T-cell (primary cell): Measurements from ENCODE around the gene ELK3. TPM values are rescaled to one million over a fixed set of nuclear protein-coding genes. Genes with fewer than 3 reads are reported as not detected.

ENCODE experiments used
- ATAC-seq, 4 experiments: fragments of 200-7000 bp in 3 of 4; fragments of 150-1000 bp in 1 of 4; cut with Tn5 transposase; replicated peaks in 1 of 4; 1 replicate in 3 of 4; 2 replicates in 1 of 4; pipeline ENCODE4 v1.10.0; 2021; ENCODE audit warnings: moderate library complexity in 3 of 4, mild to moderate bottlenecking in 2 of 4, moderate number of reproducible peaks in 1 of 4
- CTCF ChIA-PET, 2 donors: fragments of 300-600 bp; sonication (Branson Sonifier 250); formaldehyde crosslinking; loops; one replicate each; lab custom pipeline; 2022; ENCODE audit warnings: antibody characterized with exemption in 2 of 2; lab: Charles Lee
- POLR2A ChIA-PET, 2 donors: fragments of 300-600 bp; sonication (Branson Sonifier 250); formaldehyde crosslinking; loops; one replicate each; lab custom pipeline; 2022; ENCODE audit warnings: antibody characterized with exemption in 2 of 2; lab: Charles Lee
- DNase-seq, 35 experiments: peaks; one replicate each; pipeline versions ENCODE4 v3.0.0 to v3.0.0-alpha.2; 2013 to 2023
- H3K27ac ChIP-seq: one replicate; pipeline ENCODE4 v1.5.1; 2013; ENCODE audit warnings: low read length
- H3K27me3 ChIP-seq, 2 experiments: replicated peaks in 1 of 2; 1 replicate in 1 of 2; 2 replicates in 1 of 2; pipeline versions ENCODE4 v1.6.1 to v1.7.0; 2013; ENCODE audit warnings: low read length in 1 of 2, mixed read lengths in 1 of 2; ENCODE audit not compliant: control insufficient read depth in 2 of 2, insufficient read depth in 2 of 2; ENCODE audit errors: extremely low read depth in 1 of 2
- H3K36me3 ChIP-seq, 2 donors: 1 replicate in 1 of 2; 2 replicates in 1 of 2; pipeline versions ENCODE4 v1.6.1 to v1.7.0; 2013; ENCODE audit warnings: low read length in 1 of 2; ENCODE audit not compliant: control insufficient read depth in 2 of 2, insufficient read depth in 1 of 2; ENCODE audit errors: extremely low read depth in 1 of 2
- H3K4me1 ChIP-seq, 2 experiments: 1 replicate in 1 of 2; 2 replicates in 1 of 2; pipeline versions ENCODE4 v1.6.1 to v1.7.0; 2013; ENCODE audit warnings: low read length in 2 of 2, mixed read lengths in 1 of 2; ENCODE audit not compliant: insufficient read depth in 2 of 2, control insufficient read depth in 1 of 2; ENCODE audit errors: extremely low read depth in 1 of 2
- H3K4me3 ChIP-seq, 2 donors: 1 replicate in 1 of 2; 2 replicates in 1 of 2; pipeline versions ENCODE4 v1.5.1 to v1.7.0; 2013; ENCODE audit warnings: mild to moderate bottlenecking in 2 of 2, low read length in 1 of 2, moderate library complexity in 1 of 2; ENCODE audit not compliant: control insufficient read depth in 1 of 2; ENCODE audit errors: extremely low read depth in 1 of 2
- H3K9me3 ChIP-seq: 2 replicates; pipeline ENCODE4 v1.7.0; 2013
- H3K27ac Mint-ChIP-seq, 2 donors: one replicate each; pipeline ENCODE4 v1.8.0; 2020 to 2021; ENCODE audit warnings: mild to moderate bottlenecking in 2 of 2, mixed read lengths in 2 of 2
- H3K27me3 Mint-ChIP-seq, 2 donors: one replicate each; pipeline ENCODE4 v1.8.0; 2021 to 2022; ENCODE audit warnings: mixed read lengths in 2 of 2
- H3K36me3 Mint-ChIP-seq: one replicate; pipeline ENCODE4 v1.8.0; 2021; ENCODE audit warnings: mixed read lengths
- H3K4me1 Mint-ChIP-seq, 3 donors: one replicate each; pipeline ENCODE4 v1.8.0; 2020 to 2022; ENCODE audit warnings: mixed read lengths in 3 of 3, mild to moderate bottlenecking in 1 of 3
- H3K4me3 Mint-ChIP-seq, 3 donors: one replicate each; pipeline ENCODE4 v1.8.0; 2020 to 2022; ENCODE audit warnings: mild to moderate bottlenecking in 3 of 3, mixed read lengths in 3 of 3, moderate library complexity in 3 of 3
- H3K9me3 Mint-ChIP-seq, 3 donors: one replicate each; pipeline ENCODE4 v1.8.0; 2020 to 2022; ENCODE audit warnings: mixed read lengths in 3 of 3
- WGBS: methylation state at CpG from one replicate; pipeline ENCODE4 v1.1.5; 2013; ENCODE audit warnings: missing lambda C conversion rate; ENCODE audit not compliant: insufficient coverage; 5-methylcytosine and 5-hydroxymethylcytosine counted together
- total RNA-seq, 35 experiments: library from RNA in 6 of 35; stranded (reverse) in 6 of 35; fragments of 120-200 nt in 1 of 35; gene quantifications; one replicate each; pipeline versions ENCODE4 v1.2.1 to v1.2.4 and lab custom pipeline; 2013 to 2026

The ELK3 gene
- total RNA-seq, 5 donors from 2014 or later (not counting 1 experiment from before 2014, with no cell fraction given), result 33.8 to 62.7 (median 55.5) TPM

DNA sequence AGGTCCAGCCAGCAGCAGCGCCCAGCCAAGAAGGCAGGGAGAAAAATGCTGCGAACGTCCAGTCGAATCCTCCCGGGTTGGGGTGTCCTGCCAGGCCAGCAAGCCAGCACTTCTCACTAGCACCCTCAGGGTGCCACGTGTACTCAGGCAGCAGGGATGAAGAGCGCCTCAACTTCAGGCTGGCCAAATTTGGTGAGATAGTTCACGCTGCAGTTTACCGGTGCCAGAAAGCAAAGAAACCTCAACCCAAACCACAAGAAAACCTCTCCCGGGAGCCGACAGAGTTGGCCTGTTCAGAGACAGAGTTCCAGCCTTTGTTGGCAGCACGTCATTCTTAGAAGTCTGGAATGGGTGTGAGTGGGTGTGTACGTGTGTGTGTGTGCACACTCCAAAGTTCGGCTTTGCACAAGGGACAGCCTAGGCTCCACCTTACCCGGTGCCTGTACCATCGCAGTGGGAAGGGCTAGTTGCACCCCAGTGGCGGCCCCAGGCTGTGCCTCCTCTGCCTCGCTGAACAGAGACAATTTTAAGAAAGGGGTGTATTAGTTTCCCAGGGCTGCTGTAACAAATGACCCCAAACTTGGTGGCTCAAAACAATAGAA, 42.1 kb downstream of the ELK3 start:
- Histone ChIP-seq H3K4me1 (peaks cover 30 to 64% of the 10 kb centered on the region in 2 experiments), H3K36me3 (peaks cover 5 to 10% of the 10 kb centered on the region in 2 donors), H3K9me3 (no peaks in the 10 kb centered on the region), H3K27me3 (no peaks in the 10 kb centered on the region), H3K4me3 (no peak overlapping the region), H3K27ac (peak overlapping the region; percentile 48)
- H3K4me3 Mint-ChIP-seq, result peak overlapping the region in 2 of 3 donors; percentile 13 to 54
- ChIA-PET CTCF (interaction anchor here (0.6 to 0.7 kb wide), 2 partner anchors 29 to 218 kb away, joined by 3 to 4 read pairs; no protein-coding TSS in a partner anchor), POLR2A (no interaction called here)
- 44% methylated on average over 11 of the region's 18 CpGs for WGBS
- peaks cover 38% of the 10 kb centered on the region for H3K36me3 Mint-ChIP-seq
- ATAC-seq (peak; percentile 42 to 78 (median 48)), DNase-seq (peak in 23 of 35 experiments; percentile 7 to 70 (median 30))
- peak overlapping the region; percentile 79 to 83 for H3K27ac Mint-ChIP-seq
- peaks cover 66 to 83% (median 72%) of the 10 kb centered on the region in 3 donors for H3K4me1 Mint-ChIP-seq
- H3K9me3 Mint-ChIP-seq, result no peaks in the 10 kb centered on the region
- no peaks in the 10 kb centered on the region for H3K27me3 Mint-ChIP-seq

DNA sequence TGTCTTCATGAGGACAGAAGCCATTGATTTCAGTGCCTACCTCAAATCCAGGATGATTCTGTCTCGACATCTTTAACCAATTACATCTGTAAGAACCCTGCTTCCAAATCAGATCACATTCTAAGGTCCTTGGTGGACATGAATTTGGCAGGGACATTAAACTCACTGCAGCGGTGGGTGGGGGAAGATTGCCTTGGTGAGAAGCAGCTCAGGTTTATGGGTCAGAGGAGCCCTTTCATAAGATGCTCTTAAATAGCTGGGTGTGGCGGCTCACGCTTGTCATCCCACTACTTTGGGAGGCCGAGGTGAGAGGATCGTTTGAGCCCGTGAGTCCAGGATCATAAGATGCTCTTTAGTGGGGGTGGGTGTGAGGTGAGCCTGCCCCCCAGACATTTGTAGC, 42.9 kb downstream of the ELK3 start:
- no peak for ATAC-seq
- Mint-ChIP-seq H3K4me3 (peak overlapping the region; percentile 7 to 54 (median 21)), H3K4me1 (peaks cover 72 to 86% (median 75%) of the 10 kb centered on the region in 3 donors), H3K9me3 (no peaks in the 10 kb centered on the region), H3K27me3 (no peaks in the 10 kb centered on the region), H3K36me3 (peaks cover 40% of the 10 kb centered on the region), H3K27ac (peak overlapping the region; percentile 79 to 83)
- Histone ChIP-seq H3K27ac (peak overlapping the region; percentile 48), H3K4me3 (no peak overlapping the region), H3K27me3 (no peaks in the 10 kb centered on the region), H3K4me1 (peaks cover 35 to 71% of the 10 kb centered on the region in 2 experiments), H3K36me3 (peaks cover under 1 to 5% of the 10 kb centered on the region in 2 donors), H3K9me3 (no peaks in the 10 kb centered on the region)
- WGBS, result 80% methylated on average over 5 of the region's 7 CpGs
- ChIA-PET CTCF (interaction anchor here (0.5 to 0.8 kb wide), 3 partner anchors 279 to 280 kb away, joined by 3 to 5 read pairs (median 4); no protein-coding TSS in a partner anchor), POLR2A (no interaction called here)
- DNase-seq, result no peak

DNA sequence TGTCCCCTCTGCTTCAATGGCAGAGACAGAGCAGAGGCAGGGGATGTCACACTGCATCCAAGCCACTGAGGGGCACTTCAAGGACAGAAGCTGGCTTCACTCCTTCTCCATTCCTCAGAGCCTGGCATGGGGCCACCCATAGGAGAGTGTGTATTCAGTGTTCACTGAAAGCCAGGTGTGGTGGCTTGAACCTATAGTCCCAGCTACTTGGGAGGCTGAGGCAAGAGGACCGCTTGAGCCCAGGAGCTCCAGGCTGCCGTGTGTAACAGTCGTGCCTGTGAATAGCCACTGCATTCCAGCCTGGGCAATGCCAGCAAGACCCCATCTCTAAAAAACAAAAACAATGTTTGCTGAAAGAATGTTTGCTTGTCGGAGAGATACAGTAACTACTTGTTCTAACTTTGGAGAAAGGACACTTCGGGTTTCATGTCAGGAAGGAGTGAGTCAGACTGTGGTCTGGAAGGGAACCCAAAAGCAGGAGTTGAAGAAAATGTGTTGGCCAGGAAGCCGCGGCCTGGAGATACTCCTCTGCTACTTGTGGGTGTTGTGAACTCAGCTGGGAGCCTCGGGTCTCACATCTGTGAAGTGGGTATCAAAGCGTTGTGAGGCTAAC, 43.4 kb downstream of the ELK3 start:
- peaks cover 39 to 77% of the 10 kb centered on the region in 2 experiments for H3K4me1 ChIP-seq
- POLR2A ChIA-PET, result interaction anchor here in 1 of 2 donors (0.6 kb wide), 1 partner anchor 281 kb away, joined by 3 read pairs; no protein-coding TSS in a partner anchor
- no peaks in the 10 kb centered on the region for H3K27me3 ChIP-seq
- peak overlapping the region; percentile 48 for H3K27ac ChIP-seq
- ATAC-seq, result peak in 3 of 4 experiments; percentile 42 to 48 (median 47)
- peak overlapping the region; percentile 79 to 83 for H3K27ac Mint-ChIP-seq
- WGBS, result 4% methylated on average over 6 of the region's 9 CpGs
- no peak overlapping the region for H3K4me3 ChIP-seq
- no peaks in the 10 kb centered on the region for H3K9me3 ChIP-seq
- H3K36me3 Mint-ChIP-seq, result peaks cover 41% of the 10 kb centered on the region
- H3K27me3 Mint-ChIP-seq, result no peaks in the 10 kb centered on the region
- H3K36me3 ChIP-seq, result peaks cover 0 to 5% of the 10 kb centered on the region in 2 donors
- DNase-seq, result peak in 33 of 35 experiments; percentile 20 to 74 (median 44)
- CTCF ChIA-PET, result interaction anchor here (0.5 to 0.8 kb wide), 5 partner anchors 153 to 288 kb away, joined by 3 to 5 read pairs (median 4); no protein-coding TSS in a partner anchor
- peaks cover 78 to 91% (median 80%) of the 10 kb centered on the region in 3 donors for H3K4me1 Mint-ChIP-seq
- no peaks in the 10 kb centered on the region for H3K9me3 Mint-ChIP-seq
- H3K4me3 Mint-ChIP-seq, result peak overlapping the region; percentile 21 to 54 (median 40)

DNA sequence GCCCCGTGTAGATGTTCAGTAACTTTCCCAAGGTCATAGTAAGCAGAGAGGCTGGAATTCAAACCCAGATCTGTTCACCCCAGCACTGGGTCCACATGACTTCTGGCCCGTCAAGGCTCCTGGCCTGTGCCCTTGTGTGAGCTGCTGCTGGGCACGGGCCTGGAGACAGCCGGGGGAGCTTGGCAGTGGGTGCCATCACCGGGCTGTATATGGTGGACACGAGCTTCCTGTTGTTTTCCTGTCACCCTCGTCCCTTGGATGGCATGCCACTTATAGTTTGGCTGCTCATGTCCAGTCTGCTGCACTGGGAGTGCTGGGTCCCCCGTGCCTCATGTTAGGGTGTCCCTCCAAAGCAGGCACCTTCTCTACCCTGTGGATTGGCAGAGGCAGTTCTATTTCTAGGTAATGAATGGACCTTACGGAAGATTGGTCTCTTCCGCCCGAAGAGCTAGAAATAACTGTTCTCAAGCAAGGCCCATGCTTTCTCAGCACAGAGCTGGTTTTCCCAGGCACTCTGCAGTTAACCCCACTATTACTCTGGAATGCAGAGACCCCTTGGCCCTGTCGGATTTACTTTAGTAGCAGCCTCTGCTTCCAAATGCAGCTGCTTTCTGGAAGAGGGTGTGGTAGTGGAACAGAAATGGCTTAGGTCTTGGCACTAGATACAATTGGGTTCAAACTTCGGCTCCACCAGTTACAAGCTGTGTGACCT, 44.3 kb downstream of the ELK3 start:
- CTCF ChIA-PET, result interaction anchor here (0.6 to 1.6 kb wide), 2 partner anchors 23 to 152 kb away, joined by 5 to 6 read pairs; no protein-coding TSS in a partner anchor
- H3K4me1 ChIP-seq, result peaks cover 39 to 85% of the 10 kb centered on the region in 2 experiments
- H3K27ac ChIP-seq, result peak overlapping the region; percentile 48
- peaks cover 0 to 5% of the 10 kb centered on the region in 2 donors for H3K36me3 ChIP-seq
- ATAC-seq (no peak), DNase-seq (no peak)
- 89% methylated on average over 7 of the region's 13 CpGs for WGBS
- H3K4me3 Mint-ChIP-seq, result peak overlapping the region in 1 of 3 donors; percentile 54
- no peaks in the 10 kb centered on the region for H3K27me3 Mint-ChIP-seq
- no peaks in the 10 kb centered on the region for H3K9me3 Mint-ChIP-seq
- no peak overlapping the region for H3K4me3 ChIP-seq
- peaks cover 40% of the 10 kb centered on the region for H3K36me3 Mint-ChIP-seq
- no peaks in the 10 kb centered on the region for H3K9me3 ChIP-seq
- H3K27me3 ChIP-seq, result no peaks in the 10 kb centered on the region
- peak overlapping the region; percentile 79 to 83 for H3K27ac Mint-ChIP-seq
- POLR2A ChIA-PET, result interaction anchor here in 1 of 2 donors (0.6 kb wide), 1 partner anchor 280 kb away, joined by 3 read pairs; no protein-coding TSS in a partner anchor
- peaks cover 87 to 96% (median 88%) of the 10 kb centered on the region in 3 donors for H3K4me1 Mint-ChIP-seq

DNA sequence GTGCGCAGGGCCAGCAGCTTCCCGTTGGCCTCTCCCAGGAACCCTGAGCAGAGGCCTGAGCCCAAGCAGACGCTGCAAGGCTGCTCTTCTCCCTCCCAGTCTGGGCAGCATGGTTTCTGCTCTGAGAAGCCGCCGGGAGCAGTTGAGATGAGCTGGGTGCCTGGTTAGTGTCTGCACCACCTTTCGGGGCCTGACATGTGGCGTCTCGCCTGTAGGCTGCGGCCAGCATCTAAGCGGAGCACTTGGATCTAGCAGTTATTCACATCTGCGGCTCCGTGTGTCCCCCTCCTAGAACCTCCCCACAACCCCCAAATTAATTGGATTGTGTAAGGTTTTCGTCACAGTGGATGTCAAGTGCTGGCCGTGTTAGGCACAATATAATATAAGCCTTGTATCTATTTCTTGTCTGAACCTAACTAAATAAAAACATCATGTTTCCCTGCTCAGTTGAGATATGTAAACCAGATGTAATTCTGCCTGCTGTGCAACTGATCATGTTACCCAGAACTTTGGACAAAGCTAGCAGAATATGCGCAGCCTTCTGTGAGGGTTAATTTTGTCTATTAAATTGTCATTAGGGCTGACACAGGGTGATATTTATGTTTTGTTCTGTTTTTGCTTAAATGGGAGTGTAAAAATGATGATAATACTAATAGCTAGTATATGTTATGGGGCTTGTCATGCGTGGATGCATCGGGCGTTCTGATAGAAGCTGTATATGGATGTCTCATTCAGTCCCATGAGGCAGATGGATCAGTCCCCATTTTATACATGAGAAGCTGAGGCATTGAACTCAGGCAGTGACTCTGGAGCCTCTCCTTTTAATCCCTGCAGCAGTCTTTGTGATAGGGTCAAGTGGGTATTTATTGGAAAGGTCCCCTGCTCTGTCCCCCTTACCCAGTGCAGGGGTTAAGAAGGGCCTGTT, 45.8 kb downstream of the ELK3 start:
- Histone ChIP-seq H3K36me3 (peaks cover under 1 to 5% of the 10 kb centered on the region in 2 donors), H3K4me1 (peaks cover 39 to 81% of the 10 kb centered on the region in 2 experiments), H3K4me3 (no peak overlapping the region), H3K9me3 (no peaks in the 10 kb centered on the region), H3K27ac (peak overlapping the region; percentile 99), H3K27me3 (no peaks in the 10 kb centered on the region)
- Mint-ChIP-seq H3K4me3 (peak overlapping the region in 1 of 3 donors; percentile 35), H3K36me3 (peaks cover 37% of the 10 kb centered on the region), H3K27me3 (no peaks in the 10 kb centered on the region), H3K9me3 (no peaks in the 10 kb centered on the region), H3K4me1 (peaks cover 79 to 87% (median 83%) of the 10 kb centered on the region in 3 donors), H3K27ac (peak overlapping the region; percentile 72 to 80)
- 95% methylated on average over 7 of the region's 18 CpGs for WGBS
- ChIA-PET POLR2A (interaction anchor here in 1 of 2 donors (3.2 kb wide), 1 partner anchor 160 kb away, joined by 22 read pairs; the partner anchor contains the start of gene CDK17), CTCF (interaction anchor here (0.6 to 1.6 kb wide), 3 partner anchors 24 to 203 kb away, joined by 3 to 6 read pairs (median 3); no protein-coding TSS in a partner anchor)
- ATAC-seq (no peak), DNase-seq (no peak)
